WTC11 (cell line): ENCODE results near the gene CAMSAP1.

Source experiments
- ATF2 ChIP-seq: sonication (generic); formaldehyde crosslinking; IDR thresholded peaks from 2 replicates; pipeline ENCODE4 v1.8.1; 2022; ENCODE audit warnings: low read depth, missing genetic modification reagents, borderline replicate concordance
- CBFB ChIP-seq: sonication (generic); formaldehyde crosslinking; IDR thresholded peaks from 2 replicates; pipeline ENCODE4 v1.8.1; 2022; ENCODE audit warnings: mild to moderate bottlenecking, low read depth, missing genetic modification reagents
- CREB1 ChIP-seq: sonication (generic); formaldehyde crosslinking; IDR thresholded peaks from 2 replicates; pipeline ENCODE4 v1.8.0; 2023; ENCODE audit warnings: mild to moderate bottlenecking, missing genetic modification reagents
- CTCF ChIP-seq: fragments of 200-600 bp; IDR thresholded peaks from 2 replicates; pipeline ENCODE4 v1.8.0; 2022; ENCODE audit warnings: antibody characterized with exemption
- E2F5 ChIP-seq: sonication (generic); formaldehyde crosslinking; IDR thresholded peaks from 2 replicates; pipeline ENCODE4 v1.8.1; 2022; ENCODE audit warnings: mild to moderate bottlenecking, moderate library complexity, missing genetic modification reagents
- ESRRA ChIP-seq: sonication (generic); formaldehyde crosslinking; IDR thresholded peaks from 2 replicates; pipeline ENCODE4 v1.8.1; 2022; ENCODE audit warnings: mild to moderate bottlenecking, missing genetic modification reagents, borderline replicate concordance
- FOXJ3 ChIP-seq: sonication (generic); formaldehyde crosslinking; IDR thresholded peaks from 2 replicates; pipeline ENCODE4 v1.9.0; 2021; ENCODE audit warnings: missing genetic modification reagents, mild to moderate bottlenecking, borderline replicate concordance
- JUN ChIP-seq: sonication (generic); formaldehyde crosslinking; IDR thresholded peaks from 2 replicates; pipeline ENCODE4 v1.8.0; 2023; ENCODE audit warnings: mild to moderate bottlenecking, missing genetic modification reagents
- NR1H2 ChIP-seq: sonication (generic); formaldehyde crosslinking; IDR thresholded peaks from 2 replicates; pipeline ENCODE4 v1.9.0; 2021; ENCODE audit warnings: mild to moderate bottlenecking, moderate library complexity, missing genetic modification reagents
- NR2C2 ChIP-seq: sonication (generic); formaldehyde crosslinking; IDR thresholded peaks from 2 replicates; pipeline ENCODE4 v1.8.0; 2022; ENCODE audit warnings: mild to moderate bottlenecking, missing genetic modification reagents
- TP53 ChIP-seq: sonication (generic); formaldehyde crosslinking; IDR thresholded peaks from 2 replicates; pipeline ENCODE4 v1.8.1; 2023; ENCODE audit warnings: mild to moderate bottlenecking, missing genetic modification reagents
- USF1 ChIP-seq: sonication (generic); formaldehyde crosslinking; IDR thresholded peaks from 2 replicates; pipeline ENCODE4 v1.8.0; 2022; ENCODE audit warnings: mild to moderate bottlenecking, missing genetic modification reagents
- ZNF263 ChIP-seq: sonication (generic); formaldehyde crosslinking; IDR thresholded peaks from 2 replicates; pipeline ENCODE4 v1.8.1; 2022; ENCODE audit warnings: low read depth, mild to moderate bottlenecking, moderate library complexity, missing genetic modification reagents
- ZNF317 ChIP-seq: sonication (generic); formaldehyde crosslinking; IDR thresholded peaks from 2 replicates; pipeline ENCODE4 v1.8.1; 2023; ENCODE audit warnings: low read depth, mild to moderate bottlenecking, moderate library complexity, missing genetic modification reagents, borderline replicate concordance

DNA sequence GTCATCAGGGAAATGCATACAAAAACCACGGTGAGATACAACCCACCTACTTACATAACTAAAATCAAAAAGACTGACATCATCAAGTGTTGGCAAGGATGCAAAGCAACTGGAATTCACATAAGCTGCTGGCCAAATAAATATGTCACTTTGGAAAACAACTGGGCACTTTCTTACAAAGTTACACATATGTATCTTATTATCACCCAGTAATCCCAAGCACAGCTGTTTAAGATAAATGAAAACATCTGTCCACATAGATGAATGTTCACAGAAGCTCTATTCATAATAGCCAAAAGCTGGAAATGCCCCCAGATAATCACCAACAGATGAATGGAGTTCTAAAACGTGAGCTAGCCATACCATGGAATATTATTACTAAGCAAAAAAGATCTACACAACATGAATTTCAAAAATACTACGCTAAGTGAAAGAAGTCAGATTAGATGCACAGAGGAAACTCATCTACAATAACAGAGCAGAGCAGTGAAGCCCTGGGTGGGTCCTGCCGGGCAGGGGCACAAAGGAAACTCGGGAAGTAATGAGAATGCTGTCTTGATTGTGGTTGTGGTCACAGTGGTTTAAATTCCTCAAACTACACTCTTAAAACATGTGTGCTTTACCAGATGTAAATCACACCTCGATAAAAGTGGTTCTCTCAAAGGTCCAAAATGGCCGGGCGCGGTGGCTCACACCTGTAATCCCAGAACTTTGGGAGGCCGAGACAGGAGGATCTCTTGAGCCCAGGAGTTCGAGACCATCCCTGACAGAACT lies 8.5 kb downstream of the CAMSAP1 start:
- TF ChIP-seq ZNF263 (no peak), JUN (CRISPR knock-in tag) (no peak), CTCF (no peak), CREB1 (CRISPR knock-in tag) (no peak), TP53 (no peak), FOXJ3 (CRISPR knock-in tag) (no peak), ATF2 (CRISPR knock-in tag) (no peak), E2F5 (CRISPR knock-in tag) (no peak), USF1 (CRISPR knock-in tag) (no peak), NR1H2 (CRISPR knock-in tag) (no peak), ESRRA (CRISPR knock-in tag) (no peak), NR2C2 (CRISPR knock-in tag) (no peak), CBFB (CRISPR knock-in tag) (no peak), ZNF317 (CRISPR knock-in tag) (no peak)
